DOHH2 (cell line): ENCODE data around the gene ZFAND3.
"Not testable (repeated sequence)": the region's sequence is repeated elsewhere in the genome, so short reads cannot be mapped to it uniquely, and the experiment has no call there.

Experiments used
- H3F3A ChIP-seq: fragments of 200-600 bp; sonication (generic), shearing (Covaris generic); 2 replicates; pipeline ENCODE4 v1.6.0; 2016; ENCODE audit warnings: antibody characterized with exemption, mild to moderate bottlenecking; ENCODE audit not compliant: control insufficient read depth, insufficient read depth
- H3K27ac ChIP-seq: fragments of 200-600 bp; sonication (generic); 2 replicates; pipeline ENCODE4 v1.5.1; 2014; ENCODE audit warnings: low read depth, mild to moderate bottlenecking, low read length, moderate library complexity
- H3K27me3 ChIP-seq: fragments of 200-600 bp; sonication (generic); 2 replicates; pipeline ENCODE4 v1.6.1; 2014; ENCODE audit warnings: mild to moderate bottlenecking, low read length, mixed read lengths; ENCODE audit not compliant: control insufficient read depth
- H3K36me3 ChIP-seq: fragments of 200-600 bp; sonication (generic); 2 replicates; pipeline ENCODE4 v1.6.1; 2014; ENCODE audit warnings: mild to moderate bottlenecking, low read length, moderate library complexity, mixed read lengths; ENCODE audit not compliant: control insufficient read depth
- H3K4me1 ChIP-seq: fragments of 200-600 bp; sonication (generic); 2 replicates; pipeline ENCODE4 v1.6.1; 2014; ENCODE audit warnings: mild to moderate bottlenecking, low read length, mixed read lengths; ENCODE audit not compliant: control insufficient read depth
- H3K4me2 ChIP-seq: fragments of 200-600 bp; sonication (generic); 2 replicates; pipeline ENCODE4 v1.6.0; 2014; ENCODE audit warnings: mild to moderate bottlenecking, low read length, moderate library complexity
- H3K4me3 ChIP-seq: fragments of 200-600 bp; sonication (generic); 2 replicates; pipeline ENCODE4 v1.5.1; 2014; ENCODE audit warnings: mild to moderate bottlenecking, low read length, mixed read lengths
- H3K79me2 ChIP-seq: fragments of 200-600 bp; sonication (generic); 2 replicates; pipeline ENCODE4 v1.6.1; 2014; ENCODE audit warnings: mild to moderate bottlenecking, low read length, mixed read lengths; ENCODE audit not compliant: control insufficient read depth
- H3K9me2 ChIP-seq: fragments of 200-600 bp; sonication (generic); replicated peaks from 2 replicates; pipeline ENCODE4 v1.6.1; 2014; ENCODE audit warnings: mild to moderate bottlenecking, low read length, mixed read lengths; ENCODE audit not compliant: control insufficient read depth
- H3K9me3 ChIP-seq: fragments of 200-600 bp; sonication (generic); 2 replicates; pipeline ENCODE4 v1.6.1; 2014; ENCODE audit warnings: antibody characterized with exemption, low read length, mixed read lengths; ENCODE audit not compliant: control insufficient read depth, insufficient read depth
- H4K20me1 ChIP-seq: fragments of 200-600 bp; sonication (generic); 2 replicates; pipeline ENCODE4 v1.6.0; 2014; ENCODE audit warnings: low read depth, mild to moderate bottlenecking, antibody characterized with exemption, low read length, moderate library complexity; ENCODE audit not compliant: control insufficient read depth, insufficient read depth
- CTCF ChIP-seq: fragments of 200-600 bp; sonication (generic); IDR thresholded peaks from one replicate; pipeline ENCODE4 v1.5.1; 2014; ENCODE audit warnings: antibody characterized with exemption, mild to moderate bottlenecking, low read depth, low read length; ENCODE audit not compliant: poor library complexity, severe bottlenecking
- EZH2phosphoT487 ChIP-seq: fragments of 200-600 bp; sonication (generic); IDR thresholded peaks from 2 replicates; pipeline ENCODE4 v1.6.1; 2017; ENCODE audit warnings: borderline replicate concordance, mild to moderate bottlenecking, antibody characterized with exemption, low read length, moderate library complexity, mixed read lengths

The ZFAND3 gene

GRCh38 chr6:38118791-38119365, 299.4 kb downstream of the ZFAND3 start:
- Histone ChIP-seq H3K79me2 (no peaks in the 10 kb centered on the region), H3K4me1 (no peaks in the 10 kb centered on the region), H3K4me2 (no peak overlapping the region), H4K20me1 (no peaks in the 10 kb centered on the region), H3K9me2 (no peaks in the 10 kb centered on the region), H3K27ac (no peak overlapping the region), H3K9me3 (no peaks in the 10 kb centered on the region), H3K36me3 (no peaks in the 10 kb centered on the region), H3F3A (no peaks in the 10 kb centered on the region), H3K4me3 (no peak overlapping the region), H3K27me3 (no peaks in the 10 kb centered on the region)
- TF ChIP-seq EZH2phosphoT487: no peak
- TF ChIP-seq CTCF: no peak

GRCh38 chr6:38119516-38119915, 300.0 kb downstream of the ZFAND3 start:
- Histone ChIP-seq H3K27ac (no peak overlapping the region), H3K36me3 (no peaks in the 10 kb centered on the region), H3K79me2 (no peaks in the 10 kb centered on the region), H3K4me3 (no peak overlapping the region), H4K20me1 (no peaks in the 10 kb centered on the region), H3K9me2 (no peaks in the 10 kb centered on the region), H3K4me2 (no peak overlapping the region), H3K4me1 (no peaks in the 10 kb centered on the region), H3F3A (no peaks in the 10 kb centered on the region), H3K27me3 (no peaks in the 10 kb centered on the region), H3K9me3 (no peaks in the 10 kb centered on the region)
- TF ChIP-seq CTCF: no peak
- TF ChIP-seq EZH2phosphoT487: no peak

- H3K4me1 ChIP-seq, H3K27me3 ChIP-seq, H3K79me2 ChIP-seq, H4K20me1 ChIP-seq, H3K27ac ChIP-seq, H3K9me3 ChIP-seq, H3K4me2 ChIP-seq, H3K4me3 ChIP-seq, H3F3A ChIP-seq, H3K36me3 ChIP-seq, H3K9me2 ChIP-seq: not testable (repeated sequence)
Observed at GRCh38 chr6:38124224-38124926, 304.8 kb downstream of the ZFAND3 start.

- no peak overlapping the region for H3K27ac ChIP-seq
- H3K36me3 ChIP-seq: no peaks in the 10 kb centered on the region
- no peaks in the 10 kb centered on the region for H3K9me2 ChIP-seq
- H3K79me2 ChIP-seq: no peaks in the 10 kb centered on the region
- no peaks in the 10 kb centered on the region for H3K9me3 ChIP-seq
- no peaks in the 10 kb centered on the region for H3K4me1 ChIP-seq
- H3K4me3 ChIP-seq: no peak overlapping the region
- H3F3A ChIP-seq: no peaks in the 10 kb centered on the region
- no peaks in the 10 kb centered on the region for H3K27me3 ChIP-seq
- H4K20me1 ChIP-seq: no peaks in the 10 kb centered on the region
- TF ChIP-seq CTCF (no peak), EZH2phosphoT487 (no peak)
- no peak overlapping the region for H3K4me2 ChIP-seq
Observed at GRCh38 chr6:38127284-38127683, 307.8 kb downstream of the ZFAND3 start.
